ENCODE data around the gene TTYH2. TPM values are rescaled to one million over a fixed set of nuclear protein-coding genes. Genes with fewer than 3 reads are reported as not detected.

The TTYH2 gene
- total RNA-seq, 4 donors from 2014 or later = 12.4 to 24.7 (median 18.8) TPM

DNA sequence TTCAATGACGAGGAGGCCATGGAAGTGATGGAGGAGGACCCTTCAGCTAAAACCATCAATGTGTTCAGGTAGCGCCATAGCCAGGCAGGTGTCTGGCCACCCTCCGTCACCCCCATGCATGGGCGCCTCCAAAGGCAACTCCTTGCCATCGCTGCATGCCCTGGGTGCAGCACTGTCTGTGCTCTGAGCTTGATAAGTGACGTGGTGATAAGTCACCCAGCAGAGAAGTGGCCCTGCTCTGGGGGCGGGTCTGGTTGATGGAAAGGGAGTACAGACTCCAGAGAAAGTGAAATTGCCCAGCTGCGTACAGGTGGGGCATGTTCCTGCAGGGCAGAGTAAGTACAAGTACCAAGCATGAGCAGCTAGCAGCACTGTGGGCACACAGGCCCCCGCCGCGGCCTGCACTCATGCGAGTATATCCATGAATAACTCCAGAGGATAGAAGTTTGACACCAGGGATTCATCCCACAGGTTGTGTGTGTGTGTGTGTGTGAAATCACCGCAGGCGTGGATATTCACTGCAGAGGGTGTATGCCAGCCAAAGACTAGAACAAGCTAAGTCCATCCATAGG, 73.7 kb downstream of the TTYH2 start:
- no peaks in the 10 kb centered on the region for H3K27me3 ChIP-seq
- no peak for TF ChIP-seq POLR2A (IDR thresholded peaks at IDR 0.05)
- TF ChIP-seq, protein P1, sequence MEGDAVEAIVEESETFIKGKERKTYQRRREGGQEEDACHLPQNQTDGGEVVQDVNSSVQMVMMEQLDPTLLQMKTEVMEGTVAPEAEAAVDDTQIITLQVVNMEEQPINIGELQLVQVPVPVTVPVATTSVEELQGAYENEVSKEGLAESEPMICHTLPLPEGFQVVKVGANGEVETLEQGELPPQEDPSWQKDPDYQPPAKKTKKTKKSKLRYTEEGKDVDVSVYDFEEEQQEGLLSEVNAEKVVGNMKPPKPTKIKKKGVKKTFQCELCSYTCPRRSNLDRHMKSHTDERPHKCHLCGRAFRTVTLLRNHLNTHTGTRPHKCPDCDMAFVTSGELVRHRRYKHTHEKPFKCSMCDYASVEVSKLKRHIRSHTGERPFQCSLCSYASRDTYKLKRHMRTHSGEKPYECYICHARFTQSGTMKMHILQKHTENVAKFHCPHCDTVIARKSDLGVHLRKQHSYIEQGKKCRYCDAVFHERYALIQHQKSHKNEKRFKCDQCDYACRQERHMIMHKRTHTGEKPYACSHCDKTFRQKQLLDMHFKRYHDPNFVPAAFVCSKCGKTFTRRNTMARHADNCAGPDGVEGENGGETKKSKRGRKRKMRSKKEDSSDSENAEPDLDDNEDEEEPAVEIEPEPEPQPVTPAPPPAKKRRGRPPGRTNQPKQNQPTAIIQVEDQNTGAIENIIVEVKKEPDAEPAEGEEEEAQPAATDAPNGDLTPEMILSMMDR (IDR thresholded peaks at IDR 0.05) = no peak
- no peaks in the 10 kb centered on the region for H3K9me3 ChIP-seq
- 92% methylated on average over 13 to 14 of the region's 14 CpGs for WGBS, 2 donors
- no peak overlapping the region for H3K4me3 ChIP-seq (replicated peaks in 1 of 3)
- H3K4me1 ChIP-seq = peaks cover 14 to 20% of the 10 kb centered on the region in 2 donors
- H3K36me3 ChIP-seq = no peaks in the 10 kb centered on the region
- H3K27ac ChIP-seq = no peak overlapping the region
- intact Hi-C loops (cut with DNase I) = no loop called here
- no peak for DNase-seq

DNA sequence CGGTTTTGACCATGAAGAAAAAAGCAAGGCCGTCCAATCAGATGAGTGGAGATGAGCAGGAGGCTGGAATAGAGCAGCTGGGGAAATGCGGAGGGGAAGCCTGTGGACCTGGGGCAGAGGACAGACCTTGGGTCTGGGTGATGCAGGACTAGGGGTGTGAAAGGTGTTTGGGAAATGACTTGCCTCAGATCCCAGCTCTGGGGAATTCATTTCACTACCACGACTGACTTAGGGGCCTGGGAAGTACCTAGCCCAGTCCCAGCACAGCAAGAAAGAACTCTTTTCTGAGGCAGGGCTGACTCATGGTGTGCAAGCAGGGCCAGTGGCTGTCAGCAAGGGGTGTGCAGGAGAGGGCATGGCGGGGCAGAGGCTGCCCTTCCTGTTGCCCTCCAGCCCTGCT, 75.4 kb downstream of the TTYH2 start:
- TF ChIP-seq, protein P1 (IDR thresholded peaks at IDR 0.05) = no peak
- TF ChIP-seq POLR2A (IDR thresholded peaks at IDR 0.05) = no peak
- H3K4me3 ChIP-seq (replicated peaks in 1 of 3) = no peak overlapping the region
- H3K36me3 ChIP-seq = no peaks in the 10 kb centered on the region
- H3K27me3 ChIP-seq = no peaks in the 10 kb centered on the region
- WGBS, 2 donors = 72 to 83% methylated on average over 4 to 5 of the region's 5 CpGs
- H3K4me1 ChIP-seq = peaks cover 14 to 20% of the 10 kb centered on the region in 2 donors
- no peak overlapping the region for H3K27ac ChIP-seq
- no peaks in the 10 kb centered on the region for H3K9me3 ChIP-seq
- DNase-seq = no peak
- intact Hi-C loops (cut with DNase I) = no loop called here

DNA sequence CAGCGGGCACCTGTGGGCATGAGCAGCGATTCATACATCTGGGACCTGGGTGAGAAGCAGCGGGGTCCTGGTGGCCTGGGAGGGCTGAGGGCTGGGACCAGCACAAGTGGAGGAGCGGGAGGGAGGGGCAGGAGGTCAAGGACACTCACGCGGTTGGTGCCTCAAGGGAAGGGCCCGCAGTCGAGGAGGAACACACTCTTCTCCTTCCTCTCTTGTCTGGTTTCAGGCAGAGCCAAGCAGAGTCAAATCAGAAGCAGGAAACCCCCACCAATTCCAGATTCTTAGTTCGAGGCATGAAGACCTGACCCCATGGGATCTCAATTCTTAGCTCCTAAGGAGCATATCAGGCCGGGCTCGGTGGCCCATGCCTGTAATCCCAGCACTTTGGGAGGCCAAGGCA, 76.3 kb downstream of the TTYH2 start:
- H3K27me3 ChIP-seq = no peaks in the 10 kb centered on the region
- peaks cover 14 to 16% of the 10 kb centered on the region in 2 donors for H3K4me1 ChIP-seq
- intact Hi-C loops (cut with DNase I) = no loop called here
- no peaks in the 10 kb centered on the region for H3K36me3 ChIP-seq
- DNase-seq = no peak
- H3K9me3 ChIP-seq = no peaks in the 10 kb centered on the region
- WGBS, 2 donors = 68 to 75% methylated on average over 11 of the region's 11 CpGs
- TF ChIP-seq POLR2A (IDR thresholded peaks at IDR 0.05) = no peak
- no peak overlapping the region for H3K4me3 ChIP-seq (replicated peaks in 1 of 3)
- H3K27ac ChIP-seq = peak overlapping the region in 2 of 3 donors; percentile 39 to 49

DNA sequence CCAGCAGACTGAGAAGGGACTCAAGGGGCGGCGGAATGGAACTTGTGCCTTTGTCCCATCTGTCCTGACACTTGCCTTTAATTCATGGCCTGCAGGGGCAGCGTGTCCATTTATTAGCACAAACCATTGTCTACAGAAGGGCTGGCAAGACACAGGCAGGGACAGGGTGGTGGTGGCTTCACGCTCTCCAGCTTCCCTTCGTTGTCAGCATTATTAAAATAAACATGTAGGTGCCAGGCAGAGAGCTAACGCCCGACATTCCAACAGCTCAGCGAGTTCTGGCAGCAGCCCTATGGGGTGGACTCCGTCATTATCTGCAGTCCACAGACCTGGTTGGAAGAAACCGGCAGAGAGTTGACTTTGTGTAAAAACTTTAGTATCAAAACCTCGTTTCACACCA, 77.0 kb downstream of the TTYH2 start:
- no peaks in the 10 kb centered on the region for H3K27me3 ChIP-seq
- H3K9me3 ChIP-seq = no peaks in the 10 kb centered on the region
- WGBS, 2 donors = 22 to 33% methylated on average over 9 to 11 of the region's 11 CpGs
- intact Hi-C loops (cut with DNase I) = no loop called here
- H3K27ac ChIP-seq = peak overlapping the region; percentile 28 to 73 (median 49)
- H3K36me3 ChIP-seq = no peaks in the 10 kb centered on the region
- peaks cover 12 to 14% of the 10 kb centered on the region in 2 donors for H3K4me1 ChIP-seq
- DNase-seq = peak; percentile 60 to 72
- no peak for TF ChIP-seq POLR2A (IDR thresholded peaks at IDR 0.05)
- TF ChIP-seq, protein P1 (IDR thresholded peaks at IDR 0.05) = peak in 2 of 6 experiments; percentile 12 to 28
- no peak overlapping the region for H3K4me3 ChIP-seq (replicated peaks in 1 of 3)

DNA sequence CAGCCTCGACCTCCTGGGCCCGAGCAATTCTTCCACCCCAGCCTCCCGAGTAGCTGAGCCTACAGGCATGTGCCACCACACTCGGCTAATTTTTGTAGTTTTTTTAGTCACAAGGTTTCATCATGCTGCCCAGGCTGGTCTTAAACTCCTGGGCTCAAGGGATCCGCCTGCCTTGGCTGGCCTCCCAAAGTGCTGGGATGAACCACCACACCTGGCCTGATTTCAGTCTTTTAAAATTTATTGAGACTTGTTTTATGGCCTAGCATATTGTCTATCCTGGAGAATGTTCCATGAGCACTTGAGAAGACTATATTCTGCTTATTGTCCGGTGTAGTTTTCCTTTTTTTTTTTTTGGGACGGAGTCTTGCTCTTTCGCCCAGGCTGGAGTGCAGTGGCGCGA, 79.1 kb downstream of the TTYH2 start:
- TF ChIP-seq, protein P1 (IDR thresholded peaks at IDR 0.05) = no peak
- TF ChIP-seq POLR2A (IDR thresholded peaks at IDR 0.05) = no peak
- Histone ChIP-seq H3K27me3 (no peaks in the 10 kb centered on the region), H3K4me3 (replicated peaks in 1 of 3) (no peak overlapping the region), H3K9me3 (no peaks in the 10 kb centered on the region), H3K36me3 (no peaks in the 10 kb centered on the region), H3K27ac (no peak overlapping the region), H3K4me1 (peaks cover 28% of the 10 kb centered on the region in 2 donors)
- 85 to 93% methylated on average over 10 of the region's 10 CpGs for WGBS, 2 donors
- DNase-seq = peak in 1 of 2 donors; percentile 44
- intact Hi-C loops (cut with DNase I) = no loop called here
